Activated naive CD8-positive, alpha-beta T cell (primary cell): ENCODE results near the gene SMC3.
A peak's percentile ranks its signal among the peaks of the same experiment; 100 is the strongest.
"Not testable (repeated sequence)": the region's sequence is repeated elsewhere in the genome, so short reads cannot be mapped to it uniquely, and the experiment has no call there.

Experiments used
- H3K27ac Mint-ChIP-seq: one replicate; pipeline ENCODE4 v1.8.0; 2021; ENCODE audit warnings: mixed read lengths
- H3K27me3 Mint-ChIP-seq: one replicate; pipeline ENCODE4 v1.8.0; 2021; ENCODE audit warnings: mixed read lengths
- H3K36me3 Mint-ChIP-seq: one replicate; pipeline ENCODE4 v1.8.0; 2021; ENCODE audit warnings: mixed read lengths
- H3K4me1 Mint-ChIP-seq: one replicate; pipeline ENCODE4 v1.8.0; 2021; ENCODE audit warnings: low read depth, mixed read lengths
- H3K4me3 Mint-ChIP-seq: one replicate; pipeline ENCODE4 v1.8.0; 2021; ENCODE audit warnings: mild to moderate bottlenecking, mixed read lengths
- H3K9me3 Mint-ChIP-seq: one replicate; pipeline ENCODE4 v1.8.0; 2021; ENCODE audit warnings: low read depth, mixed read lengths

The SMC3 gene

DNA sequence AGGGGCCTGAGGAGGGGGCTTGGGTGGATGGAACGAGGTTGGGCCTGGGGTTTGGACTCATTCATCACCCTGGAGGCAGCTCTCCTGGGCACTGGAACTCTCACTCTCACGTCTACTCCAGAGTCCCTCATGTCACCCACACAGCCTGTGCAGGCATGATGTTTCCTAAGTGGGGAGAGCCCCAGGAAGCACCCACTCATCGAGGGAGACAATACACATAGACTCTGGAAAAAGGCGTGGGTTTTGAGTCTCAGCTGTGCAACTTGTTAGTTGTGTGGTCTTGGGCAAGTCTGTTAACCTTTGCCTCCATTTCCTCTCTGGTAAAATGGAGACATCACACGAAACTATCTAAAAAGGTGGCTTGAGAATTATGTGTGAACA, 50.7 kb downstream of the SMC3 start:
- Mint-ChIP-seq H3K27me3 (no peaks in the 10 kb centered on the region), H3K27ac (peak overlapping the region; percentile 86), H3K4me1 (peaks cover 27% of the 10 kb centered on the region), H3K4me3 (peak overlapping the region; percentile 58), H3K36me3 (peaks cover 2% of the 10 kb centered on the region), H3K9me3 (peaks cover 5% of the 10 kb centered on the region)

DNA sequence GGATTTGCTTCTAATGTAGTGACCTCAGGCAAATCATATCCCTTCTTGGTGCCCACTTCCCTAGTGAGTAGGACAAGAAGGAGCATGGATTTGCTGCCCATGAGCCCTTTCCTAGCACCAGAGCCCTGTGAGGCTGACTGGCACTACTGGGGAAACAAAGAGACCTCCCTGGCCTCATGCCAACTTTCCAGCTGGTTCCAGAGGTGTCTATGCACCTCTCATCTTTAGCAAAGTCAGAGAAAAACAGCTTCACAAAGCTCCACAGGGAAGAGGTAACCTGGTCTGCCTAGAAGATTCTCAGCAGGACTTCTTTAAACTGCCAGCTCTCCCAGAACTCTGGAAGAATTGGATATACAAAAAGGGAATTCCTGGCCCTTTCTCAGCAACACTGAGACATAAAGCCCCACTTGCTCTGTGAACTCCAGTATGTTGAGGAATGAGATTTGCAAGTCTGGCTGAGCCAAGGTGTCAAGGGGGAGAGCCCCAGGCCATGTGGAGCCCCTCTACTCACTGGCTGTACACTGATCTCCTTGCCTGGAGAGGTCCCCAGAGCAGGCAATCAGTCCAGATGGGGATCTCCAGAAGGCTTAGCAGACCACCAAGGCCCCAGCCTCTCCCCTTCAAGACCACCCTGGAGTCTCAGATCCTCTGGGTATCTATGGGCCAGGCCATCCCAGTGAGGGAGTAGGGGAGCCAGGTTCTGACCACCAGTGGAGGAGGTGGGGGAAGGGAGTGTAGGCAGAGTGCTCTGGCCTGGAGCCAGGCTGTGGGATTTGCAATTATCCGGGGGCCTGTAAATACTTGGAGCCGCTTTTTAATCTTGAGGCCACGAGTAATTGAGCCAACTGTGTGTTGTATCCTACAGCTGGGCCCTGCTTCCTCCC, 52.3 kb downstream of the SMC3 start:
- no peak overlapping the region for H3K4me3 Mint-ChIP-seq
- H3K27me3 Mint-ChIP-seq, result no peaks in the 10 kb centered on the region
- peaks cover 2% of the 10 kb centered on the region for H3K36me3 Mint-ChIP-seq
- H3K9me3 Mint-ChIP-seq, result peaks cover 5% of the 10 kb centered on the region
- H3K4me1 Mint-ChIP-seq, result peaks cover 20% of the 10 kb centered on the region
- H3K27ac Mint-ChIP-seq, result no peak overlapping the region

DNA sequence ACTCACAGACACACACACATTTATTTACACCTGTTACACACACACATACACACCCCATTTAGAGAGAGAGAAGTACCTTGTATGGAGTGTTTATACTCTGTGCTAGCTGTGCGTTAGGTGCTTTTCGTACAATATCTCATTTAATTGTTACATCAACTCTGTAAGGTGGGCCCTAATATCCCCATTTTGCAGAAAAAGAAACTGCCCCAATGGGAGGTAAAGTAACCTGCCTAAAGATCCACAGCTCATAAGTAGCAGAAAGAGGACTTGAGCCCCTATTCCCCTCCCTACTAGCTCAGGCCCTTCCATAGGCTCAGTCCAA, 52.9 kb downstream of the SMC3 start:
- Mint-ChIP-seq H3K27me3 (no peaks in the 10 kb centered on the region), H3K27ac (no peak overlapping the region), H3K4me1 (peaks cover 20% of the 10 kb centered on the region), H3K9me3 (peaks cover 5% of the 10 kb centered on the region), H3K4me3 (no peak overlapping the region), H3K36me3 (peaks cover 2% of the 10 kb centered on the region)

DNA sequence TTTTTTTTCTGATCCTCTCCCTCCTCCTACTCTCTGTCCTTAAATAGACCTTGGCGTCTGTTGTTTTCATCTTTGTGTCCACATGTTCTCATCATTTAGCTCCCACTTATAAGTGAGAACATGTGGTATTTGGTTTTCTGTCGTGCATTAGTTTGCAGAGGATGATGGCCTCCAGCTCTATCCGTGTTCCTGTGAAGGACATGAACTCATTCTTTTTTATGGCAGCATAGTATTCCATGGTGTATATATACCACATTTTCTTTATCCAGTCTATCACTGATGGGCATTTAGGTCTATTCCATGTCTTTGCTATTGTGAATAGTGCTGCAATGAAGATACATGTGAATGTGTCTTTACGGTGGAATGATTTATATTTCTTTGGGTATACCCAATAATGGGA, 55.8 kb downstream of the SMC3 start:
- H3K36me3 Mint-ChIP-seq, H3K27me3 Mint-ChIP-seq, H3K27ac Mint-ChIP-seq, H3K9me3 Mint-ChIP-seq, H3K4me1 Mint-ChIP-seq, H3K4me3 Mint-ChIP-seq: not testable (repeated sequence)

DNA sequence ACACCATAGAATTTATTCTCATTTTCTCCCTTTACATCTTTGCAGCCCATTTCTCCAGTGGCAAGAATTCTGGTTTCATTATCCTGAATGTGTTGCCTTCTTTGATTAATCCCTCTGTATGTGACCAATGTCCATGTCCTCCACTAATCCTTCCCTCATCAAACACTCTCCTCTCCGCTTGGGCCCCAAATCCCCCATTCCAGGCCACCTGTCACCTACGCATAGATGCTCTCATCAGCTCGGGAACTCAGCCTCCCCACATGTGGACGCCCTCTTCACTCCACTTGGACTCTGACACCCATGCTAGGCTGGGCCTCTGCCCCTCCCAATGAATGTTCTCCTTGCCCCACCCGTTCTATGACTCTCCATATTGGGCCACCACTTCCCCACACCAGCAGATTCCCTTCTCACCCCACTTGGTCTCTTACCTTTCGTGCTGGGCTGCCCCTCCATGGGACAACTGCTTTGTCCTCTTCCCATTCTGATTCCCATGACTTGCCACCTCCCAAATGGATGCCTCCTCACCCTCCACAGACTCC, 57.9 kb downstream of the SMC3 start:
- Mint-ChIP-seq H3K27ac (no peak overlapping the region), H3K4me3 (no peak overlapping the region), H3K9me3 (peaks cover 12% of the 10 kb centered on the region), H3K27me3 (no peaks in the 10 kb centered on the region), H3K4me1 (no peaks in the 10 kb centered on the region), H3K36me3 (no peaks in the 10 kb centered on the region)

DNA sequence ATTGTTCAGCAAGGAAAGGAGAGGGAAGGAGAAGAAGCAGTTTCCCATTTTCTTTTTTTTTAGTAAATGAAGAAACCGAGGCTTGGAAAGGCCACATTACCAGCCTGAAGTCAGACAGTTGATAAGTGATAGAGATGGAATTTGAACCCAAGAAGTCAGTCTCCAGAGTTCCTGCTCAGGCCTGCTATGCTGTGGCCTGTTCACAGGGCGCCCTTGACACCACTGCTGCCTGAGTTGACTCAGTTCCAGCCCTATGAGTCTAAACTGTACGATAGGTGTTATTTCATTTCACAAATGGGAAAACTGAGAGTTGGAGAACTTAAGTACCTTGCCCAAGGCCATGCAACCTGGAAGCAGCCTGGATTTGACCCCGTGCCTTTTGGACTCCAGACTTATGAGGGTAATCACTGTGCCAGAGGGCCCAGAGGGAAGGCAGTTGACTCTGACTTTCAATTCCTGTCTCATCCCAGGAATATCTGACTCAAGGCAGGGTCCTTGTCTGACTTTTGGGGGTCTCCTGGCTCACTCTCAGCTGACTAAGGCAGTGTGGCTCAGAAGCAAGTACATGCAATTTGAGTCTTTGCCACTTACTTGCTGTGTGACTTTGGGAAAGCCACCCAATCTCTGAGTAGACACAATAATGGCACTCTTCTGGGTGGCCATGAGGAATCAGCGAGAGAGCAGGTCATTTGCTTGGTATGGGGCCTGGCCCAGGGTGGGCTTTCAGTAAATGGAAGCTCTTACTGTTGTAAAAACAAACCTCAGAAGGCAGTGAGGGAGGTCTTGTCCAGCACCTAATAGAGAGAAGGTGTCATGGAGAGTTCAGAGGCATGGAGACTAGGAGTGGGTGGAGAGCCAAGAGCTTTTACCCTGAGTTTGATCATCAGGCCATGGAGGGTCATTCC, 58.7 kb downstream of the SMC3 start:
- Mint-ChIP-seq H3K4me3 (no peak overlapping the region), H3K27me3 (no peaks in the 10 kb centered on the region), H3K36me3 (no peaks in the 10 kb centered on the region), H3K4me1 (no peaks in the 10 kb centered on the region), H3K9me3 (peaks cover 12% of the 10 kb centered on the region), H3K27ac (no peak overlapping the region)

DNA sequence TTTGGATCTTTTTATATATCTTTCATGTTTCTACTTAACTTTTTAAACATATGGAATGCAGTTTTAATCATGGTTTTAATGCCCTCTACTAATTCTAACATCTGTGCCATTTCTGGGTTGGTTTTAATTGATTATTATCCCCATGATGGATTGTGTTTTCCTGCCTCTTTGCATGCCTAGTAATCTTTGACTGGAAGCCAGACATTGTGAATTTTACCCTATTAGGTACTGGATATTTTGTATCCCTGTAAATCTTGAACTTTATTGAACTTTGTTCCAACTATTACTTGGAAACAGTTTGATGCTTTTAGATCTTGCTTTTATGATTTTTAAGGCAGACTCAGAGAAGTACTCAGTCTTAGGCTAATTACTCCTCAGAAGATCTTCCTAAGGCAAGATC, 60.7 kb downstream of the SMC3 start:
- H3K27ac Mint-ChIP-seq, result no peak overlapping the region
- no peak overlapping the region for H3K4me3 Mint-ChIP-seq
- H3K36me3 Mint-ChIP-seq, result no peaks in the 10 kb centered on the region
- H3K9me3 Mint-ChIP-seq, result peaks cover 7% of the 10 kb centered on the region
- H3K4me1 Mint-ChIP-seq, result no peaks in the 10 kb centered on the region
- no peaks in the 10 kb centered on the region for H3K27me3 Mint-ChIP-seq

DNA sequence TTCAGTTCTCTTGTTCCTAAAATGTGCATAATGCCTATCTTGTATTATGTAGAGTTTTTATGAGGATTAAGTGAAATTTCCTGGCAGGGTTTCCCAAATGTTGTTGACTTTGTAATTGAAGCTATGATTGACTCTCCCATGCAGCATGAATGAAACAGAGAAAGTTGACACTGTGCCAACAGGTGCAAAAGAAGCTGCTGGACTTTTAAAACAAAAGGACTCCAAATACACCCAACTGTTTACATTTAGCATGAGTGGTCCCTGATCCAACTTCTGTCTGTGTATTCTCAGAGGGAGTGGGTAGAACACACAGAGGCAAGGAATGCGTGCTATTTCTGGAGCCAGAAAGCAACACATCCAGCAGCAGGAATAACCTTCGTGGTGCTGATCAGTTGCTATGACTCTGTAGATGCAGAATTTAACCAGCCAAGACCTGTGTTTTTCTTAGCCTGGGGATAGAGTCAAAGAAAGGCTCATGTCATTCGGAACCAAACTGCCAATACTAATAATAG, 62.2 kb downstream of the SMC3 start:
- no peak overlapping the region for H3K4me3 Mint-ChIP-seq
- no peaks in the 10 kb centered on the region for H3K36me3 Mint-ChIP-seq
- H3K27me3 Mint-ChIP-seq, result no peaks in the 10 kb centered on the region
- H3K4me1 Mint-ChIP-seq, result no peaks in the 10 kb centered on the region
- peaks cover 7% of the 10 kb centered on the region for H3K9me3 Mint-ChIP-seq
- H3K27ac Mint-ChIP-seq, result no peak overlapping the region

DNA sequence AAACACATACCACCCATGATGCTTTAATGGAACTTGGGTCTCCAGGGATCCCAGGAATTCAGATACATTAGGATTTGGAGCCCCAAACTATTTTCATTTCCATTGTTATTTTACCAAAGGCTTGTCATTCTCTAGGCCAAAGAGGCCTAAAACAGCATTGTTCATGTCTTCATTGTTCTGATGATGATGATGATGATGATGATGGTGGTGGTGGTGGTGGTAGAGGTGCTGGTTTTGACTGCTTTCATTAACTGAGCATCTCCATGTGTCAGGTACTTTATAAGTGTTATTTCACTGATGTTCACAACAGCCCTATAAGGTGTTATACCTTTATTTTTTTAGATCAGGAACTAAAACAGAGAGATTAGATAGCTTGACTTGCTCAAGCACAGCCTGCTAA, 64.4 kb downstream of the SMC3 start:
- H3K36me3 Mint-ChIP-seq, result no peaks in the 10 kb centered on the region
- H3K9me3 Mint-ChIP-seq, result peaks cover 7% of the 10 kb centered on the region
- no peaks in the 10 kb centered on the region for H3K27me3 Mint-ChIP-seq
- no peak overlapping the region for H3K4me3 Mint-ChIP-seq
- H3K27ac Mint-ChIP-seq, result no peak overlapping the region
- H3K4me1 Mint-ChIP-seq, result no peaks in the 10 kb centered on the region

DNA sequence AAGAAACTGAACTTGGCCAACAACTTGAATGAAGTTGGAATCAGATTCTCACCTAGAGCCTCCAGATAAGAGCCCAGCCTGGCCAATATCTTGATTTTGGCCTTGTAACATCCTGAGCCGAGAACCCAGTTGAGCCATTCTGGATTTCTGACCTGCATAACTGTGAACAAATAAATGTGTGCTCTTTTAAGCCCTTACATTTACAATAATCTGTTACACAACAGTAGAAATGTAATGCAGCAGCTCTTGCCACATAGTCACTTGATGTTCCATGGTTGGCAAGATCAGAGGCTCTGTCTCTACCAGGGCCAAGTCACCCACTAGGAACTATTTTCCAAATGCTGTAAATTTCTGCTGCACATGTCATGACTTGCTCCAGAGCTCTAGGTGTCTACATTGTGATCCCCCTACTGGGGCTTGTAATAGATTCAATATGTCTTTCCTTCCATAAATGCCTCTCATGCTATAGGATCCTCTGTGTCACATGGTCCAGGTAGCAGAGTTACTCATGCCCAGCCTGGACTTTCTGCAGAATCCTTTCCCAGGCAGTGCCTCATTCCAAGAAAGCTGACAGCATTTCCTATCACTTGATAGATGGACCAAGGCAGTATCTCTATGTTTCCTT, 65.2 kb downstream of the SMC3 start:
- no peaks in the 10 kb centered on the region for H3K36me3 Mint-ChIP-seq
- H3K27ac Mint-ChIP-seq, result no peak overlapping the region
- H3K4me3 Mint-ChIP-seq, result no peak overlapping the region
- H3K9me3 Mint-ChIP-seq, result peaks cover 7% of the 10 kb centered on the region
- H3K27me3 Mint-ChIP-seq, result no peaks in the 10 kb centered on the region
- H3K4me1 Mint-ChIP-seq, result no peaks in the 10 kb centered on the region

DNA sequence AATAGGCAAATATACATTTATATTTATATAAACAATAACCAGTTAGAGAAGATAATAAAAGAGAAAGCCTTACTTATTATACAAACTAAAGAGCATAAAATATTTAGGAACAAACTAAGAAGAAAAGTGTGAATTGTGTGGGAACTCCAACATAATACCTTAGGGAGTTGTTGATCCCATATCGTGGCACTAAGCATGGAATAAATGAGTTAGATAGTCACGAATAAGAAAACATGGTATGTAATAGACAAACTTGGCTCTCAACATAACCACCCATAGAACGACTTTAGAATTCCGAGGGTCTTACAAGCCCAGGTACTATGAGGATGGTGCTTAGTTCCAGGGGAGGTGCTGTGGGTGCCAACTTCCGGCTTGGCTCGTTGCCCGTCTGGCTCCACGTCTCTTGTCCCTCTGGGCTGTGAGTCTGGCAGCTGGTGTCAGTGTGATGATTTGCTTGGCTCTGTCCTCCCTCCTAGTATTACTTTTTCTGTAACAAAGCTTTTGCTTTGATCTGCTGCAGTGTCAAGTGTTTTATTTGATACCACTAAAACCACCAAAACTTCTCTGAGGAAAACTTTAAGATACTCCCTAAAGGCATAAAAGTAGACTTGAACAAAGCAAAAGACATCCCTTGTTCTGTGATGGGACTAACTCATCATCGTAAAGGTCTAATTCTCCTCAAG, 67.2 kb downstream of the SMC3 start:
- no peaks in the 10 kb centered on the region for H3K9me3 Mint-ChIP-seq
- H3K4me3 Mint-ChIP-seq, result no peak overlapping the region
- H3K36me3 Mint-ChIP-seq, result no peaks in the 10 kb centered on the region
- H3K27ac Mint-ChIP-seq, result no peak overlapping the region
- no peaks in the 10 kb centered on the region for H3K4me1 Mint-ChIP-seq
- H3K27me3 Mint-ChIP-seq, result peaks cover 3% of the 10 kb centered on the region

DNA sequence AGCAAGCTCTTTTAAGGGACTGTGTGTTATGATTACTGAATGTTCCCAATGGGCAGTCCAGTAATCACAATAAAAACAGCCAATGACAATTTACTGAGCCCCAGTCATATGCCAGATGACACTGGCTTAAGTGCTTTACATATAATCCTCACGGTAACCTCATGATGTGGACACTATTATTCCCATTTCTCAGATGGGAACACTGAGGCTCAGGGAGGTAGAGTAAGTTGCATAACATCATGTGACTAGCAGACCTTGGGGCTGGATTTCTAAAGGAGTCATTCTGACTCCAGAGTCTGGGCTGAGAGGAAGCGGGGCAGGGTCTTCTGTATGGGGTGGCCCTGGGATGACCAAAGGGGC, 69.1 kb downstream of the SMC3 start:
- no peak overlapping the region for H3K27ac Mint-ChIP-seq
- peaks cover 9% of the 10 kb centered on the region for H3K4me1 Mint-ChIP-seq
- H3K27me3 Mint-ChIP-seq, result peaks cover 9% of the 10 kb centered on the region

DNA sequence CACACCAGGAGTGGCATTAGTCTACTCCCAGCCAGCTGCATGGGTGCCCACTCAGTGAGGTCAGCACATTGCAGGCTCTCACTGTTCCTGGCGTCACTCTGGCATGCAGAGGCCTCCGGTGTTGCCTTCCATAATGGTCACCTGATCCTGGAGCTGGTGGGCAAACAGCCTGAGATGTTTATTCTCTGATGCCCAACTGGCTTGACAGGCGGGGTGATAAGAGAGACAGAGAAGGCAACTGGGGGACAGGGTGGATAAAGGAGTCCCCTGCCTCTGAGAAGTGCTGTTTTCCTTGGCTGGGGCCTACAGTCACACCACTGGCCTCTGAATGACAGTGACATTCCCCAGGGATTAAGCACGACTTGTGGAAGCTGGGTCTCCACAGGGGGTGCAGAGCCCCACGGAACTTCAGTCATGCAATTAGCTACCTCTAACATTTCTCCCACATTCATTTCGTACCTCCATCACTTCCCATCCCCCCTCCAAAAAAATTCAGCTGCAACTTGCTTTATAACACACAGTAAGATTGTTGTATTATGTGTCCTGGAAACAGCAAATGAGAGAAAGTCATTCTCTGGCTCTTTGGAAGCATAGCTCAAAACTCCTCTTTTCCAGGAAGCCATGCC, 69.5 kb downstream of the SMC3 start:
- Mint-ChIP-seq H3K4me1 (peaks cover 14% of the 10 kb centered on the region), H3K4me3 (no peak overlapping the region)

More for the DNA sequence above, 69.1 kb downstream of the SMC3 start:
- H3K36me3 Mint-ChIP-seq, result no peaks in the 10 kb centered on the region
- no peak overlapping the region for H3K4me3 Mint-ChIP-seq
- H3K9me3 Mint-ChIP-seq, result no peaks in the 10 kb centered on the region

DNA sequence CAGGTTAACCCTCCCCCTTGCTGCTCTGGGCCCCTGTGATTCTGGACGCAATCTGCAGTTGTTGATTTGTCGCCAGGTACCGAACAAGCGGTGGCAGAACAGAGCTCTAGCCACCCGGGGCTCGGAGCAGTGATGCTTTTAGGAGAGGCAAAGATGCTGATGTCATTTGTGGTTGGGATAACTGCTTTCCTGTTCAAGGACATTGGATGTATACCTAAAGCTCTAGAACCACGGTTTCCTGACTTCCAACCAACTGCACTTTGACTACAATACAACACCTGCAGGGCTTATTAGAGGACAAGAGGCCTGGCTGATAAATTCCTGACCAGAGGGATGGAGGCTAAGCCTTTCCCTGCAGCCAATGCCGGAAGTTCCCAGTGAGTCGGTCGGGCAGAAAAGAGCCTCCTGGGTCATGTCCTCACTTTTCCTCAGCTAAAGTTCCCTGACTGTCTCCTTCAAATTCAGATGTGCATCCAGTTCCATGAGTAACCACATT, 70.1 kb downstream of the SMC3 start:
- Mint-ChIP-seq H3K27me3 (peaks cover 16% of the 10 kb centered on the region), H3K4me3 (no peak overlapping the region), H3K27ac (no peak overlapping the region), H3K36me3 (no peaks in the 10 kb centered on the region), H3K9me3 (no peaks in the 10 kb centered on the region), H3K4me1 (peaks cover 18% of the 10 kb centered on the region)

More for the DNA sequence above, 69.5 kb downstream of the SMC3 start:
- Mint-ChIP-seq H3K27me3 (peaks cover 11% of the 10 kb centered on the region), H3K9me3 (no peaks in the 10 kb centered on the region), H3K36me3 (no peaks in the 10 kb centered on the region), H3K27ac (no peak overlapping the region)
